HepG2 (cell line): ENCODE measurements around the gene RBM19. TPM values are rescaled to one million over a fixed set of nuclear protein-coding genes. Genes with fewer than 3 reads are reported as not detected.

Experiments used
- ATAC-seq: fragments of 200-7000 bp; cut with Tn5 transposase; 3 replicates; pipeline ENCODE4 v1.9.1; 2020; ENCODE audit warnings: mild to moderate bottlenecking, moderate library complexity
- BruUV-seq: library from RNA; stranded (reverse); fragments of 400-500 nt; replicated peaks from 2 replicates; lab custom pipeline; 2021; lab: Mats Ljungman, UMichigan
- CTCF ChIA-PET: fragments of 300-600 bp; formaldehyde crosslinking; extraction: SDS; loops from one replicate; lab custom pipeline; 2021; ENCODE audit warnings: low total read pairs, inconsistent platforms, low intra/inter-chr PET ratio; lab: Yijun Ruan, JAX
- POLR2A ChIA-PET: fragments of 350-600 bp; sonication (Branson Sonifier 250); formaldehyde crosslinking; loops from one replicate; lab custom pipeline; 2020; ENCODE audit warnings: antibody characterized with exemption, inconsistent platforms; lab: Yijun Ruan, JAX
- DNase-seq: peaks from one replicate; pipeline ENCODE4 v3.0.0-alpha.2; 2015; ENCODE audit warnings: low spot score
- FAIRE-seq: peaks from 3 replicates; lab custom pipeline; 2011; peaks lifted over from hg19 to GRCh38; lab: Jason Lieb, UNC
- H2AFZ ChIP-seq: one replicate; pipeline ENCODE4 v1.6.1; 2011; ENCODE audit warnings: low read length, inconsistent platforms
- H3K27ac ChIP-seq: fragments of 300-600 bp; 3 replicates; pipeline ENCODE4 v1.8.0; 2011; ENCODE audit warnings: mixed run types, mild to moderate bottlenecking, mixed read lengths, low read length, inconsistent platforms; ENCODE audit not compliant: insufficient read depth; ENCODE audit errors: extremely low read length
- H3K27me3 ChIP-seq, 2 experiments: fragments of 200-600 bp in 1 of 2; 2 replicates in 1 of 2; 3 replicates in 1 of 2; pipeline versions ENCODE4 v1.6.0 to v1.8.0; 2011; ENCODE audit warnings: low read length in 2 of 2, mild to moderate bottlenecking in 2 of 2, moderate library complexity in 2 of 2, inconsistent platforms in 1 of 2; ENCODE audit not compliant: insufficient read depth in 2 of 2, control insufficient read depth in 1 of 2
- H3K36me3 ChIP-seq, 2 experiments: fragments of 200-600 bp in 1 of 2; replicated peaks in 1 of 2; 2 replicates in 1 of 2; 3 replicates in 1 of 2; pipeline versions ENCODE4 v1.5.1 to v1.8.0; 2011; ENCODE audit warnings: low read length in 2 of 2, inconsistent platforms in 1 of 2; ENCODE audit not compliant: insufficient read depth in 2 of 2, control insufficient read depth in 1 of 2
- H3K4me1 ChIP-seq: 2 replicates; pipeline ENCODE4 v1.5.1; 2012; ENCODE audit warnings: low read length, inconsistent platforms; ENCODE audit not compliant: insufficient read depth
- H3K4me2 ChIP-seq: 2 replicates; pipeline ENCODE4 v1.6.0; 2011; ENCODE audit warnings: low read depth, low read length, inconsistent platforms
- H3K4me3 ChIP-seq, 3 experiments: fragments of 200-600 bp in 1 of 3; sonication (generic), shearing (Covaris generic) in 1 of 3; replicated peaks in 1 of 3; 2 replicates each; pipeline ENCODE4 v1.5.1; 2011 to 2016; ENCODE audit warnings: low read length in 3 of 3, inconsistent platforms in 2 of 3, low read depth in 2 of 3, mild to moderate bottlenecking in 2 of 3, control low read depth in 1 of 3, mixed read lengths in 1 of 3; ENCODE audit not compliant: insufficient read depth in 1 of 3
- H3K79me2 ChIP-seq: one replicate; pipeline ENCODE4 v1.6.1; 2011; ENCODE audit warnings: low read length, inconsistent platforms; ENCODE audit not compliant: insufficient read depth
- H3K9ac ChIP-seq: 2 replicates; pipeline ENCODE4 v1.6.0; 2011; ENCODE audit warnings: mild to moderate bottlenecking, low read depth, low read length, inconsistent platforms; ENCODE audit not compliant: insufficient read depth
- H3K9me3 ChIP-seq: 2 replicates; pipeline ENCODE4 v1.5.1; 2012; ENCODE audit warnings: mild to moderate bottlenecking, low read length
- H4K20me1 ChIP-seq: 2 replicates; pipeline ENCODE4 v1.6.0; 2011; ENCODE audit warnings: inconsistent platforms, mild to moderate bottlenecking, low read length, moderate library complexity; ENCODE audit not compliant: insufficient read depth
- AFF4 ChIP-seq: sonication (generic); formaldehyde crosslinking; IDR thresholded peaks from 2 replicates; pipeline ENCODE4 v1.4.0; 2020; ENCODE audit warnings: missing genetic modification reagents
- CEBPG ChIP-seq: IDR thresholded peaks from 2 replicates; pipeline ENCODE4 v1.6.1; 2016
- GATAD2A ChIP-seq: IDR thresholded peaks from 2 replicates; pipeline ENCODE4 v1.6.1; 2016
- HIC2 ChIP-seq: sonication (generic); formaldehyde crosslinking; IDR thresholded peaks from 2 replicates; pipeline ENCODE4 v1.9.0; 2022; ENCODE audit warnings: low read depth, missing genetic modification reagents
- NAIF1 ChIP-seq: sonication (generic); formaldehyde crosslinking; IDR thresholded peaks from 2 replicates; pipeline ENCODE4 v1.5.0; 2020; ENCODE audit warnings: mild to moderate bottlenecking, missing genetic modification reagents, borderline replicate concordance
- PCBP2 ChIP-seq: fragments of 200-400 bp; formaldehyde crosslinking; optimal IDR thresholded peaks from 2 replicates; pipeline ENCODE3; 2018; ENCODE audit warnings: low read length, low read depth; ENCODE audit not compliant: poor library complexity, severe bottlenecking
- PTBP1 ChIP-seq: fragments of 200-400 bp; formaldehyde crosslinking; IDR thresholded peaks from 2 replicates; pipeline ENCODE4 v1.6.1; 2018; ENCODE audit warnings: low read length, low read depth; ENCODE audit not compliant: poor library complexity, severe bottlenecking
- RBFOX2 ChIP-seq: fragments of 200-400 bp; formaldehyde crosslinking; IDR thresholded peaks from 2 replicates; pipeline ENCODE4 v1.6.1; 2017; ENCODE audit warnings: low read depth, mild to moderate bottlenecking, low read length
- RFX5 ChIP-seq: IDR thresholded peaks from 2 replicates; pipeline ENCODE4 v1.6.1; 2011; ENCODE audit warnings: low read depth, low read length, improper control_type of control experiment
- U2AF2 ChIP-seq: fragments of 200-400 bp; formaldehyde crosslinking; IDR thresholded peaks from 2 replicates; pipeline ENCODE4 v1.6.1; 2017; ENCODE audit warnings: low read depth, mild to moderate bottlenecking, low read length
- ZNF263 ChIP-seq: sonication (generic); formaldehyde crosslinking; IDR thresholded peaks from 2 replicates; pipeline ENCODE4 v1.4.0; 2020; ENCODE audit warnings: missing genetic modification reagents
- ZNF589 ChIP-seq: sonication (generic); formaldehyde crosslinking; conservative IDR thresholded peaks from 2 replicates; pipeline ENCODE4 v1.8.0; 2022; ENCODE audit warnings: mild to moderate bottlenecking, moderate library complexity, missing genetic modification reagents
- ZNF782 ChIP-seq: sonication (generic); formaldehyde crosslinking; IDR thresholded peaks from 2 replicates; pipeline ENCODE4 v1.4.0; 2020; ENCODE audit warnings: missing genetic modification reagents, mild to moderate bottlenecking, borderline replicate concordance
- WGBS: methylation state at CpG from one replicate; pipeline ENCODE4 v1.1.6; 2017; ENCODE audit warnings: low lambda C conversion rate; 5-methylcytosine and 5-hydroxymethylcytosine counted together
- in situ Hi-C: cut with HindIII; loops from 2 replicates; pipeline ENCODE4 v1.10.0; 2017; ENCODE audit warnings: low pct_unique_long_range_greater_than_20kb; ENCODE audit not compliant: extremely low pct_ligation_motif_present
- intact Hi-C: fragments of 100-400 bp; cut with micrococcal nuclease; formaldehyde crosslinking; loops from one replicate; pipeline ENCODE4 v1.10.0; 2022; ENCODE audit not compliant: unreplicated experiment
- polyA plus RNA-seq, 8 experiments: library from polyadenylated mRNA; depleted of rRNA in 3 of 8; stranded (reverse) in 7 of 8; unstranded in 1 of 8; fragments of >200 nt; fragmentation: Illumina TruSeq in 4 of 8; extraction: Trizol in 4 of 8; gene quantifications; 2 replicates each; pipeline versions ENCODE4 v1.2.1 to v1.2.3, GENCODE V29; 2011 to 2016; ENCODE audit warnings: low read depth in 4 of 8, missing spikeins in 1 of 8, mixed read lengths in 1 of 8; ENCODE audit not compliant: insufficient read depth in 1 of 8
- total RNA-seq, 5 experiments: library from RNA; depleted of rRNA; stranded (reverse); fragments of >200 nt; fragmentation: Illumina TruSeq; extraction: Trizol; gene quantifications; 2 replicates each; pipeline ENCODE4 v1.2.3, GENCODE V29; 2016; ENCODE audit warnings: low read depth in 1 of 5

Gene RBM19
- total and polyA plus RNA-seq, 2 of the 13 experiments (the other 11 are each of a cell fraction or from before 2014, with no cell fraction given), result 19.3 to 32.2 TPM

GRCh38 chr12:113926788-113927187 is 39.3 kb downstream of the RBM19 start:
- Histone ChIP-seq H3K4me3 (no peak overlapping the region), H3K36me3 (peaks cover 31 to 71% of the 10 kb centered on the region in 2 experiments), H3K27me3 (no peaks in the 10 kb centered on the region), H3K79me2 (no peaks in the 10 kb centered on the region), H2AFZ (no peak overlapping the region), H3K27ac (no peak overlapping the region), H3K9me3 (no peaks in the 10 kb centered on the region), H3K9ac (no peak overlapping the region), H3K4me1 (no peaks in the 10 kb centered on the region), H4K20me1 (no peaks in the 10 kb centered on the region), H3K4me2 (no peak overlapping the region)
- ChIA-PET CTCF (no interaction called here), POLR2A (no interaction called here)
- no TSS peak for BruUV-seq
- in situ Hi-C loops (no loop called here), intact Hi-C loops (no loop called here)
- TF ChIP-seq GATAD2A (CRISPR knock-in tag), result no peak
- TF ChIP-seq ZNF782 (CRISPR knock-in tag), result no peak
- no peak for TF ChIP-seq HIC2
- TF ChIP-seq ZNF263 (CRISPR knock-in tag), result no peak
- no peak for TF ChIP-seq RBFOX2
- no peak for TF ChIP-seq RFX5
- TF ChIP-seq NAIF1 (CRISPR knock-in tag), result no peak
- no peak for TF ChIP-seq U2AF2
- TF ChIP-seq AFF4 (CRISPR knock-in tag), result no peak
- no peak for TF ChIP-seq PTBP1
- TF ChIP-seq PCBP2, result no peak
- TF ChIP-seq CEBPG, result no peak
- no peak for TF ChIP-seq ZNF589
- FAIRE-seq (no peak), DNase-seq (no peak), ATAC-seq (no peak)
- over 99% methylated on average over 8 of the region's 8 CpGs for WGBS
